Neuron (in vitro differentiated cells): ENCODE data around the gene CNOT10.

Experiments
- H2AFZ ChIP-seq: one replicate; pipeline ENCODE4 v1.6.1; 2013; ENCODE audit warnings: low read depth, mild to moderate bottlenecking, inconsistent platforms, low read length, moderate library complexity
- H3K27me3 ChIP-seq: one replicate; pipeline ENCODE4 v1.6.1; 2013; ENCODE audit warnings: low read length; ENCODE audit not compliant: insufficient read depth
- H3K36me3 ChIP-seq: one replicate; pipeline ENCODE4 v1.6.1; 2013; ENCODE audit warnings: low read length; ENCODE audit not compliant: insufficient read depth
- H3K4me1 ChIP-seq: one replicate; pipeline ENCODE4 v1.6.1; 2013; ENCODE audit warnings: low read length; ENCODE audit not compliant: insufficient read depth
- H3K4me3 ChIP-seq: 2 replicates; pipeline ENCODE4 v1.5.1; 2013; ENCODE audit warnings: mild to moderate bottlenecking, low read length, moderate library complexity
- H3K9me3 ChIP-seq: one replicate; pipeline ENCODE4 v1.6.1; 2013; ENCODE audit warnings: low read length

CNOT10 gene

DNA sequence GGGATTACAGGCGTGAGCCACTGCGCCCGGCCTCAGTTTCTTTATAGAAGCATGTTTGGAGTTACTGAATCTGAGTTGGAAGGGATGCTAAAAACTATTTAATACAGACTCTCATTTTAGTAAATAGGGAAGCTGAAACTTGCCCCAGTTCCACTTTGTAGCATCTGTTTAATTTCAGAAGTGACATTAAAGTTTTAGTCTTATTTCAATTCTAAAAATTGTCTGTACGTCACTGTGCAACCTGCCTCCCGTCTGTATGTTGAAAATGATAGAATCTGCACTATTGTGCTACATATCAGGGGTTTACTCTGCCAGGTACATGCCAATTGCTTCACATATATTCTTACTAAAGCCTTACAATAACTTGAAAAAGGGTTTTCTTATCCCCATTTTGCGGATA lies 15.3 kb downstream of the CNOT10 start:
- Histone ChIP-seq H3K4me1 (no peaks in the 10 kb centered on the region), H2AFZ (no peak overlapping the region)

DNA sequence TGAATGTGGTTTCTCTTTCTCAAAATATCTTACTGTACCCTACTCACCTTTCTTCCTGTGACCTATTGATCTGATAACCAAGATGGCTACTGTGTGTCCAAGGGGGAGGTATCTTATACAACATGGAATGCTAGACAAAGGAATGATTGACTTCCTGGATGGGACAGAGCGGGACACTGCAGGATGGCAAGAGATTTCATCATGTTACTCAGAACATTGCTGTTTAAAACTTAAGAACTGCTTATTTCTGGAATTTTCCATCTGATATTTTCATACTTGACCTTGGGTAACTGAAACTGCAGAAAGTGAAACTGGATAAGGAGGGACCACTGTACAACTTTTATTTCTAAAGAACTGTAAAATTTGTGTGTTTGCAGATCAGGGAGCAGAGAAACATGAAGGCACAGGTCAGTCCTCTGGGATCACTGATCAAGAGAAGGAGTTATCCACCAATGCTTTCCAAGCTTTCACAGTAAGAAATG lies 18.5 kb downstream of the CNOT10 start:
- no peaks in the 10 kb centered on the region for H3K4me1 ChIP-seq
- H3K9me3 ChIP-seq: no peaks in the 10 kb centered on the region
- H2AFZ ChIP-seq: no peak overlapping the region
- H3K4me3 ChIP-seq: no peak overlapping the region
- peaks cover 19% of the 10 kb centered on the region for H3K36me3 ChIP-seq
- H3K27me3 ChIP-seq: no peaks in the 10 kb centered on the region

More for the DNA sequence above, 15.3 kb downstream of the CNOT10 start:
- H3K27me3 ChIP-seq: no peaks in the 10 kb centered on the region
- peaks cover 6% of the 10 kb centered on the region for H3K36me3 ChIP-seq
- no peak overlapping the region for H3K4me3 ChIP-seq
- H3K9me3 ChIP-seq: no peaks in the 10 kb centered on the region

DNA sequence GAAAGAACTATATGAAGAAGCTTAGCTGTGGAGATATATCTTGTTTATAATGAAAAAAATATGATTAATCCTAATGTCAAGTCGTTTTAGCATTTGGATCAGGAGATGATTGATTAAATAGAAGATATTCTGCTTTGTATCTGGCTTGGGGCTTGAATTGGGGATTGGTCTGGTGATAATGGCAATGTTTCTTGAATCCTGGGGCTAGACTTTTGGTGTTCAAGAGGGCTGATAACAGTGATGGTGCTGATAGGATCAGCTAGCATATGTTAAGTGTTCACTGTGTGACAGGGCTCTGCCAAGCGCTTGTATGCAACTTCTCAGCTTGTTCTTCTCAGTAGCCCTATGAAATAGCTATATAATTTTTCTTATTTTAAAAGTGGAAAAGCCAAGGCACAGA lies 20.2 kb downstream of the CNOT10 start:
- Histone ChIP-seq H2AFZ (no peak overlapping the region), H3K4me3 (no peak overlapping the region), H3K4me1 (no peaks in the 10 kb centered on the region), H3K36me3 (peaks cover 34% of the 10 kb centered on the region), H3K27me3 (no peaks in the 10 kb centered on the region), H3K9me3 (no peaks in the 10 kb centered on the region)

DNA sequence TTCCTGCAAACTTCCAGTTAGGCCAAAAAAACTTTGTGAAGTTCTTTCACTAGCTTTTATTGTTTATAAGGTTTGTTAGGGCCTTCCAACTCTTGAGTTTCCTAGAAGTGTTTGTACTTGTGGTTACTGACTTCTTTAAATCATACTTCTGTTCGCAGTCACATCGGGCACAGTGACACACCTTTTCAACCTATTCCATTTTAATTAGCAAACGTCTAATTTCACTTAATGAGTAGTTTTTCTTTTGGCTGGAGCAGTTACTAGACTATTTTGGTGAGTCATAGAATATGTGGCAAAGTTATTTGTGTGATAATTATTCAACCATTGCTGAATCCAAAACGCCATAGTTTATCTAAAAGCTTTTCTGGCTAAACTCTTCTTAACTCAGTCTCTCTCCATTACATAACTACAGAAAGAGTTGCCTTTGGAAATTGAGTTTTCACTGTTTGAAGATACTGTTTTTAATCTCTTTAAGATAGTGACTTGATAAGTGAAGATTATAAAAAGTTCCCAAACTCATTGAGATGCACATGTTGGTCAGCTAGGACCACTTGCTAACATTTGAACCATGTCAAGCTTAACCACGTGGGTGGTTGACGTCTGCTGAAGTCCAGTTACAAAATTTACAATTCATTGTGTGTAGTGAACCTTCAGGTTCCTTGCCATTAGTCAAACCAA lies 21.5 kb downstream of the CNOT10 start:
- no peaks in the 10 kb centered on the region for H3K27me3 ChIP-seq
- H3K4me3 ChIP-seq: no peak overlapping the region
- no peaks in the 10 kb centered on the region for H3K9me3 ChIP-seq
- H3K4me1 ChIP-seq: no peaks in the 10 kb centered on the region
- peaks cover 47% of the 10 kb centered on the region for H3K36me3 ChIP-seq
- H2AFZ ChIP-seq: no peak overlapping the region

DNA sequence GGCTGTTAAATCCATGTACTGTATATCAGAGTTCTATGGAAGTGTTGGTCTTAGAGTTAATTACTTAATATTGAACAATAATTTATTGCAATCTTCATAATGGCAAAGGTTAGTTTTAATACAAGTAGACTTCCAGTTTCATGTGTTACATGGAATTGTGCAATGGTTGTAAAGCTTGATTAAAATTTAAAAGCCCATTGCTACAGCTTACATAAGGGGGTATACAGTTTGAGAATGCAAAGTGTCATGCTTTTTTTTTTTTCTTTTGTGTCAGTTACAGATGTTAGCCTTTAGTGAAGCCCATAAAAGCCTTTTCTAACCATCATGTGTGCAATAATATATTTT lies 22.0 kb downstream of the CNOT10 start:
- Histone ChIP-seq H3K4me1 (no peaks in the 10 kb centered on the region), H2AFZ (no peak overlapping the region), H3K27me3 (no peaks in the 10 kb centered on the region), H3K9me3 (no peaks in the 10 kb centered on the region), H3K36me3 (peaks cover 52% of the 10 kb centered on the region), H3K4me3 (no peak overlapping the region)

DNA sequence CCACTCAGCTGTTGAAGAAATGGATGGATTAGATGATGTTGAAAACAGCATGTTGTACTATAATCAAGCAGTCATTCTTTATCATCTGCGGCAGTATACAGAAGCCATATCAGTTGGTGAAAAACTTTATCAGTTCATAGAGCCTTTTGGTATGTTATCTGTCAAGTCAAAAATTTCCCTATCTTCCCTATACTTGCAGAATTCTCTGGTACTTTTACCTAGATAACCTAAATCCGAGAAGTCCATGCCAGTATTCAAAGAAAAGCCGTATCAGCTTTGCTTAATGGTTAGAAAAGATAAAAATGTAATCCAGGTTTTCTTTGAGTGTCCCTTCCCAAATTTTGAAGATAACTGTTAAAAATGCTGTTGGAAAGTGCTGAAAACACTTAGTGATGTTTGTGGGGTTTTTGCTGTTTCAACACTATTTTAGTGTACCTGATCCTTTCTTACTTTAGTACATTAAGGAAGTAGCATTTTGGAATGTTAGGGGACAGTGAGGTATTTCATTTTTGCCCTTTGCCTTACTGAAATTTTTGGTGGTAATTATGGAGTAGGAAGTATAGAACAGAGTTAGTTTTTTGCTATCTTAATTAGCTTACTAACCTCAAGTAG lies 23.8 kb downstream of the CNOT10 start:
- H3K4me3 ChIP-seq: no peak overlapping the region

DNA sequence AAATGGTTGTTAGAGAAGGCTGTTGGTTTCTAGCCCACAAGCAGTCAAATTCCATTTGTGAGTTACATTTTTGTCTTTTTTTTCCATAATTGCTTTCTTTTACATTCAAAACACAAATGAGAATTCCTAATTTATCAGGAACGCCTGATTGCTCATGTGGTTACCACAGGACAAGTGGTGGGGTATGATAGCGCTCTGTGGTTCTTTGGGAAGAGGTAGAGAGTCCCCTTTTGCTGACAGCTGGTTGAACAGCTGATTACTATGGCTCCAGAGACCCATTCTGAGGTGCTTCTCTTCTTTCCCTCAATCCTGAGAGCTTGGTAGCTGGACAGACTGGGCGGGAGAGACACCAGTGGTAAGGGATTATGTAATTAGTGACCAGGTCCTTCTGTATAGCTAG lies 24.4 kb downstream of the CNOT10 start:
- Histone ChIP-seq H3K27me3 (no peaks in the 10 kb centered on the region), H3K9me3 (no peaks in the 10 kb centered on the region), H3K4me3 (no peak overlapping the region), H3K36me3 (peaks cover 69% of the 10 kb centered on the region), H2AFZ (no peak overlapping the region), H3K4me1 (no peaks in the 10 kb centered on the region)

More for the DNA sequence above, 23.8 kb downstream of the CNOT10 start:
- Histone ChIP-seq H3K36me3 (peaks cover 67% of the 10 kb centered on the region), H3K4me1 (no peaks in the 10 kb centered on the region), H2AFZ (no peak overlapping the region), H3K9me3 (no peaks in the 10 kb centered on the region), H3K27me3 (no peaks in the 10 kb centered on the region)

DNA sequence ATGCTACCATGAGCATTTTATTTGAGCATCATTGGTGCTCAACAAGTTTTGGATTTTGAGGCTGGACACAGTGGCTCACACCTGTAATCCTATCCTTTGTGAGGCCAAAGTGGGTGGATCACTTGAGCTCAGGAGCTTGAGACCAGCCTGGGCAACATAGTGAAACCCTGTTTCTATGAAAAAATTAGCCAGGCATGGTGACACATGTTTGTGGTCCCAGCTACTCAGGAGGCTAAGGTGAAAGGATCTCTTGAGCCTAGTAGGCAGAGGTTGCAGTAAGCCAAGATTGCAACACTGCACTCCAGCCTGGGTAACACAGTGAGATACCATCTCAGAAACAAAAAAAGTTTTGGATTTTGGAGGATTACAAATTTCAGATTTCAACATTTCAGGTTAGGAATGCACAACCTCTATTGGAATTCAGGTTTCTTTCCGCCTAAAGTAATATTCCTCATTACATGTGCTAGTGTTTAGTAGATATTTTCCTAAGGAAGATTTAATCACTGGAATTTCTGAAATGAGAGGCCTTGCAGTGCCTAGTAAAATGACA lies 27.6 kb downstream of the CNOT10 start:
- Histone ChIP-seq H3K27me3 (no peaks in the 10 kb centered on the region), H3K4me3 (no peak overlapping the region), H2AFZ (no peak overlapping the region), H3K4me1 (no peaks in the 10 kb centered on the region), H3K36me3 (peaks cover 76% of the 10 kb centered on the region), H3K9me3 (no peaks in the 10 kb centered on the region)

DNA sequence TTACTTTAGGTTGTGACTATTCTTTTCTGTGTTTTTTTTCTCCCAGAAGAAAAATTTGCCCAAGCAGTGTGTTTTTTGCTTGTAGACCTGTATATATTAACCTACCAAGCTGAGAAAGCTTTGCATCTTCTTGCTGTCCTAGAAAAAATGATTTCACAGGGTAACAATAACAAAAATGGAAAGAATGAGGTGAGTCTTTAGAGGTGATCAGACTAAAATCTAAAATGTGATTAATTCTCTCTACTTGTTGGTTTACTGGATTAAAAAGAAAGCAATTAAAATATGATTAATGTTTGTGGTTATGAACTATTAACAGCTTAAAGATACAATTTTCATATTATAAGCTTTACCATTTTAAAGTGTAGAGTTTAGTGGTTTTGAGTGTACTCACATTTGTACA lies 28.2 kb downstream of the CNOT10 start:
- Histone ChIP-seq H3K36me3 (peaks cover 79% of the 10 kb centered on the region), H3K4me3 (no peak overlapping the region), H3K27me3 (no peaks in the 10 kb centered on the region), H2AFZ (no peak overlapping the region), H3K9me3 (no peaks in the 10 kb centered on the region), H3K4me1 (no peaks in the 10 kb centered on the region)

DNA sequence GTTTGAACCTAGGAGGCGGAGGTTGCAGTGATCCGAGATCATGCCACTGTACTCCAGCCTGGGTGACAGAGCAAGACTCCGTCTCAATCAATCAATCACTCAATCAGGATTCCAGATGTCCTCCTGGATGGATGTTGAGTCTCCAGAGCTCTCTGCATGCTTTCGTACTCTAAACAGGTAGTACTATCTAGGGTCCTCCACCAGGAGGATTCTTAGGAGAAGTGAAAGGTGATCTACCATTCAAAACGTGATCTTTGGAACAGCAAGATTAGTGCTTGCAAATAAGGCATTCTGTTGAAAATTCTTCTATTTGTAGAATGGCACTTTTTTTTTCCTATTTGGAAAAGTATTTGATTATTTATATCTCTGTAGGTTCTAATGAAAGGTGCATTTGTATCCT lies 34.3 kb downstream of the CNOT10 start:
- Histone ChIP-seq H3K9me3 (no peaks in the 10 kb centered on the region), H3K4me3 (no peak overlapping the region), H3K4me1 (no peaks in the 10 kb centered on the region), H3K36me3 (peaks cover 57% of the 10 kb centered on the region), H3K27me3 (no peaks in the 10 kb centered on the region), H2AFZ (no peak overlapping the region)

DNA sequence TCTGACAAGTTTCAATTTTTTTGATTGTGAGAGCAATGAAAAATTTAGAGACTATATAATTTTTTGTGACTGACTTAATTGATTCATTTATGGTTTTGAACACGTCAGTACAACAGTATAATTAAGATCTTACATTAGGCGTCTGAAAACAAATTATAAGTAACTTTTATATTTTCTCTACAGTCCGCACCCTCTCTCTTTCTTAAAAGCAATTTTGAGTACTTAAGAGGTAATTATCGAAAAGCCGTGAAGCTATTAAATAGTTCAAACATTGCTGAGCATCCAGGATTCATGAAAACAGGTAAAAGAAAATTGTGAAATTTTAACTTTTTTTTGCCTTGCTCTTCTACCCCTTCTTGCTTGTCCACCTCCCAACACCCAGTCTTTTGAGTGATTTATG lies 34.9 kb downstream of the CNOT10 start:
- Histone ChIP-seq H3K9me3 (no peaks in the 10 kb centered on the region), H3K4me3 (no peak overlapping the region), H3K27me3 (no peaks in the 10 kb centered on the region), H2AFZ (no peak overlapping the region), H3K36me3 (peaks cover 57% of the 10 kb centered on the region), H3K4me1 (no peaks in the 10 kb centered on the region)

DNA sequence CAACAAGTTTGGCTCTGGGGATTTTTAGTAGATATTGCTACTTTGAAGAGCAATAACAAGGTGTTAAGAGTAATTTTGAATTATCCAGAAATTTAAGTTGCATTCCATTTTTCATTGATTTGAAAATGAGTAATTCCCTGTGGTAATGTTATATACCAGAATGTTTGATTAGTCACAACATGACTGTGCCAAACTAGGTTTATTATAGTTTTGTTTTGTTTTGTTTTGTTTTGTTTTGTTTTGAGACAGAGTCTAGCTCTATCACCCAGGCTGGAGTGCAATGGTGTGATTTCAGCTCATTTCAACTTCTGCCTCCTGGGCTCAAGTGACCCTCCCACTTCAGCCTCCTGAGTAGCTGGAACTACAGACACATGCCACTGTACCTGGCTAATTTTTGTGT lies 40.7 kb downstream of the CNOT10 start:
- Histone ChIP-seq H3K9me3 (peaks cover 10% of the 10 kb centered on the region), H3K4me3 (no peak overlapping the region), H2AFZ (no peak overlapping the region), H3K27me3 (no peaks in the 10 kb centered on the region), H3K36me3 (peaks cover 51% of the 10 kb centered on the region), H3K4me1 (no peaks in the 10 kb centered on the region)

DNA sequence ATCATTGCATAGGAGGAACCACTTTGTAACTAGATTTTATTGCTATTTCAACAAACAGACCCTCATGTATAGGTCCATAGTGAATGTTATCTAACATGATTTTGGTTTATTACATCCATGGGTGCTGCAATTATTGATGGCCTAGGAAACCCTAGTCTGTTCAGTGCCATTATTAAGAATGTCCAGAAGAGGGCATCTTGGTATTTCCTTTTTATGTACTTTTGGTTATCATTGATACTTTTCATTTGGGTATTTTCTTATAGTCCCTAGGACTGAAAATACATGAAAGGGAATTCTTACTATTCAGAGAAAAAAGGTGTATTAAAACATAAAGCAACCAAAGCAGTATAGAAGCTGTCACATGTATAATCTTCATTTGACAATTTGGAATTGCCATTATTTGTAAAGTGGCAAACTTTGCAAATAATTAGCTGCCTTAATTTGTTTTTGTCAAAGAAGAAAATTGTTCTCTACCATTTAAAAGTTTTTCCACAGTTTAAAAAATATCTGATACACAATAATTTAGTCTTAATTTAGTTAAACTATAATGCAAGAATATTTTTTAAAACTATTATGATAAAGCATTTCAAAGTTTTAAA lies 48.7 kb downstream of the CNOT10 start:
- Histone ChIP-seq H3K4me1 (no peaks in the 10 kb centered on the region), H2AFZ (no peak overlapping the region), H3K36me3 (peaks cover 28% of the 10 kb centered on the region), H3K27me3 (no peaks in the 10 kb centered on the region), H3K9me3 (peaks cover 5% of the 10 kb centered on the region), H3K4me3 (no peak overlapping the region)
